Measurements from ENCODE around the gene METRNL.

Gene METRNL

GRCh38 chr17:83089328-83090132 is 10.1 kb downstream of the METRNL start:
- no peak for DNase-seq
- Histone ChIP-seq H3K9me3 (ENCODE audit: severe bottlenecking) (no peaks in the 10 kb centered on the region), H3K27ac (no peak overlapping the region), H3K27me3 (ENCODE audit: insufficient read depth, low read depth, severe bottlenecking) (no peaks in the 10 kb centered on the region), H3K4me3 (ENCODE audit: low read depth, low read length) (no peak overlapping the region), H3K36me3 (no peaks in the 10 kb centered on the region)
- no peak for TF ChIP-seq CTCF (IDR thresholded peaks at IDR 0.05; ENCODE audit: low read depth, low read length)

GRCh38 chr17:83090444-83091256 is 11.2 kb downstream of the METRNL start:
- H3K36me3 ChIP-seq: no peaks in the 10 kb centered on the region

GRCh38 chr17:83091257-83092141 is 12.1 kb downstream of the METRNL start:
- TF ChIP-seq CTCF (IDR thresholded peaks at IDR 0.05; ENCODE audit: low read depth, low read length): no peak
- Histone ChIP-seq H3K27me3 (ENCODE audit: insufficient read depth, low read depth, severe bottlenecking) (no peaks in the 10 kb centered on the region), H3K9me3 (ENCODE audit: severe bottlenecking) (no peaks in the 10 kb centered on the region), H3K4me3 (ENCODE audit: low read depth, low read length) (no peak overlapping the region), H3K27ac (no peak overlapping the region), H3K36me3 (no peaks in the 10 kb centered on the region)
- no peak for DNase-seq

More at GRCh38 chr17:83090444-83091256, 11.2 kb downstream of the METRNL start:
- no peaks in the 10 kb centered on the region for H3K27me3 ChIP-seq (ENCODE audit: insufficient read depth, low read depth, severe bottlenecking)
- H3K9me3 ChIP-seq (ENCODE audit: severe bottlenecking): no peaks in the 10 kb centered on the region
- no peak for TF ChIP-seq CTCF (IDR thresholded peaks at IDR 0.05; ENCODE audit: low read depth, low read length)
- no peak overlapping the region for H3K27ac ChIP-seq
- no peak overlapping the region for H3K4me3 ChIP-seq (ENCODE audit: low read depth, low read length)
- no peak for DNase-seq

DNA sequence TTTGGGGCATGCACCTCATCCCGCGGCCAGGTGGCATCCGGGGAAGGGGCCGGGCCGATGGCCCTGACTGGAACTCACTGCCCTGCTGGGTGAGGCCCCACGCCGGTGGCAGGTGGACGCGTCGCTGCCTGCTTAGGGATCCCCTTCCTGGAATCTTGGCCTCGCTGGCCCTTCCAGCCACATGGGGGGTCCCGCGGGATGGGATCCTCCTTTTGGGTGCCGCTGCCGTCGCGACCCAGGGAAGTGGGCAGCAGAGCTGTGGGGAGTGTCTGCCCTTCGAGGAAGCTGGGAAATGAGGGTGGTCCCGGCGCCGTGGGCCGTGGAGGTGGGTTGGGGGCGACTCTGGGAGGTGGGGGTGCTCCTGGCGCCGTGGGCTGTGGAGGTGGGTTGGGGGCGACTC is 12.8 kb downstream of the METRNL start:
- H3K27me3 ChIP-seq (ENCODE audit: insufficient read depth, low read depth, severe bottlenecking): no peaks in the 10 kb centered on the region

More for the DNA sequence above, 12.8 kb downstream of the METRNL start:
- TF ChIP-seq CTCF (IDR thresholded peaks at IDR 0.05; ENCODE audit: low read depth, low read length): no peak
- DNase-seq: no peak
- no peak overlapping the region for H3K4me3 ChIP-seq (ENCODE audit: low read depth, low read length)
- H3K27ac ChIP-seq: no peak overlapping the region
- H3K9me3 ChIP-seq (ENCODE audit: severe bottlenecking): no peaks in the 10 kb centered on the region
- H3K36me3 ChIP-seq: no peaks in the 10 kb centered on the region
